ENCODE data around the gene DCST2. TPM values are rescaled to one million over a fixed set of nuclear protein-coding genes. Genes with fewer than 3 reads are reported as not detected.
A peak's percentile ranks its signal among the peaks of the same experiment; 100 is the strongest.
"Not testable (repeated sequence)": the region's sequence is repeated elsewhere in the genome, so short reads cannot be mapped to it uniquely, and the experiment has no call there.

Gene DCST2
- total RNA-seq, 2 donors from 2014 or later: 0.48 to 1.1 TPM

DNA sequence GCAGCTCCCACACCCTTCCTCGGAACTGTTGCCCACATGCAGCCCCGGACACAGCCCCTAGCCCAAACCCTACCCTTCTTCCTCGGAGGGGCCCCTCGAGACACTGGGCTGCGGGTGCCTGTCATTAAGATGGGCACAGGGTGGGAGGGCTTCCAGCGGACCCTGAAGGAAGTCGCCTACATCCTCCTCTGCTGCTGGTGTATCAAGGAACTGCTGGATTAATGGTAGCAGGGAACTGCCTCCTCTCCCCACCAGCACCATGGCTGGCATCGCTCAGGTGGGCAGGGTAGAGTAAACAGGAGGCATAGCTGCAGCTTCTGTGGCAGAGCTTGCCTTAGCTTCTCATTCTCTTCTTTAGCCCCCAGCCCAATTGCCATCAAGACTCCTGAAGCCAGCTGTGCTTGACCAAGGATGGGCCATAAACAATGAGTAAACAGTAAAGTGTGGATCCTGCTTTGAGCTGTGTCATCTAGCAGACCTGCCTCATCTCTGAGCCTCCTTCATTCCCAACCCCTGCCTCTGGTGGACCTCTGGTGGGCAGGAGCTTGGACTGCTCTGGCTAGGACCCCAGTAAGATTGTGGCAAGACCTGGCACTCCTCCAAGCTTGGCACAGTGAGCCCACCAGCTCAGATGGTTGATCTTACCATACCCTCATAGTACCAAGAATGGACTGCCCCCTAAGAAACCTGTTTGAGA lies 39.9 kb downstream of the DCST2 start, which contains the start of gene LENEP:
LENEP (plus strand) TSS at position 15 of the 697 bp plus-strand sequence; CDS start at position 37, 22 bp downstream.
- intact Hi-C loops (cut with DNase I): no loop called here
- DNase-seq (ENCODE audit: low spot score): peak; percentile 70

- intact Hi-C loops (cut with DNase I): no loop called here
- peak; percentile 50 for DNase-seq (ENCODE audit: low spot score)
These were observed 40.6 kb downstream of the DCST2 start for GRCh38 chr1:154992721-154993571.

GRCh38 chr1:154990276-154990675 lies 43.3 kb downstream of the DCST2 start:
- intact Hi-C loops (cut with DNase I): no loop called here
- DNase-seq (ENCODE audit: low spot score): peak; percentile 53

DNA sequence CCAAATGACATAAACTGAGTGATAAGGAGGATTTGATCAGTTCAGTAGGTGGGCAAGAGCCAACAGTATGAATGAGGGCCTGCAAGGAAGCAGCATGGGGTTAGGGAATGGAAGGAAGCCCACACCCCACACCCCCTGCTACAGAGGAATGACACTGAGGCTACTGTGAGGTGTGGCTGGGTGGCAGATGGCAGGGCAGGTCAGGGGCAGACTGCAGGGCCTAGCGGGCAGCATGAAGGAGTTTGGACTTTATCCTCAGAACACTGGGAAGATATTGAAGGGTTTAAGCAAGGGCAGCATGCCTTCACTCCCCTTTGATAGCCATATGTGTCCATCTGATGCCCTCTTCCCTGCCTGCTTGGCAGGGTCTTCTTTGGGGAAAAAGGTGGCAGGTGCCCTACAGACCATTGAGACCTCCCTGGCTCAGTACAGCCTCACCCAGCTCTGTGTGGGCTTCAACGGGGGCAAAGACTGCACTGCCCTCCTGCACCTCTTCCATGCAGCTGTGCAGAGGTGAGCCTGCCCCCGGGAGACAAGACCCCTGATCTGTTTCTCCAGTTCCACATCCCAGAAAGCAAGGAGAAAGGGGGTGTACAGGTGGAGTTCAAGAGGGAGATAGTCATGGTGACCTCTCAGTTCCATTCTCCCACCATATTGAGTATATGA lies 44.3 kb downstream of the DCST2 start:
- peak; percentile 48 for DNase-seq (ENCODE audit: low spot score)
- intact Hi-C loops (cut with DNase I): no loop called here

GRCh38 chr1:154988058-154988954 lies 45.3 kb downstream of the DCST2 start:
- intact Hi-C loops (cut with DNase I): no loop called here
- DNase-seq (ENCODE audit: low spot score): peak; percentile 64

DNA sequence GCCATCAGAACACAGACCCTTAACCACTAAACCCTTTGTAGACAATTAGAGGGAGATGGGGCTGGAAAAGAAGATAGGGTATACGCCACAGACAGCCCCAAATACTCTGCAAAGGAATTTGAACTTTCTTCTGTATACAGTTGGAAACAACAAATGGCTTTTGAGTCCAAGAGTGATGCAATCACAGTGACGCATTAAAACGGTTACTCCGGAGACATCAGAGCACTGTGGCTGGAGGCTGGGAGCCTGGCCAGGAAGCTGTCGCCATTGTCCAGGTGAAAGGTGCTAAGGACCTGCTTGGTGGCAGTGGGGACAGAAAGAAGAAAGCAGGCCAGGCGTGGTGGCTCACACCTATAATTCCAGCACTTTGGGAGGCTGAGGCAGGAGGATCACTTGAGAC lies 46.3 kb downstream of the DCST2 start:
- intact Hi-C loops (cut with DNase I): no loop called here

DNA sequence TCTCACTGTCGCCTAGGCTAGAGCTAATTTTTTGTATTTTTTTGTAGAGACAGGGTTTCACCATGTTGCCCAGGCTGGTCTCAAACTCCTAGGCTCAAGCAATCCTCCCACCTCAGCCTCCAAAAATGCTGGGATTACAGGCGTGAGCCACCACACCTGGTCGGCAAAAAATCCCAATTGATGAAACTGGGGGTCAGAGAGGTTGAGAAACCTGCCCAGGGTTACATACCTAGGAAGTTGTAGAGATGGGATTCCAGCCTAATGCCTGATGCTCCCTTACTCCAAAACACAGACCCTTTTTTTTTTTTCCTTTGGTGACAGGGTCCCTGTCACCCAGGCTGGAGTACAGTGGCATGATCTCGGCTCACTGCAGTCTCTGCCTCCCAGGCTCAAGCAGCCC lies 46.8 kb downstream of the DCST2 start:
- DNase-seq (ENCODE audit: low spot score); intact Hi-C loops (cut with DNase I): not testable (repeated sequence)

More for the DNA sequence above, 46.3 kb downstream of the DCST2 start:
- peak; percentile 35 for DNase-seq (ENCODE audit: low spot score)

GRCh38 chr1:154983776-154984466 lies 49.7 kb downstream of the DCST2 start:
- peak; percentile 63 for DNase-seq (ENCODE audit: low spot score)
- intact Hi-C loops (cut with DNase I): no loop called here

DNA sequence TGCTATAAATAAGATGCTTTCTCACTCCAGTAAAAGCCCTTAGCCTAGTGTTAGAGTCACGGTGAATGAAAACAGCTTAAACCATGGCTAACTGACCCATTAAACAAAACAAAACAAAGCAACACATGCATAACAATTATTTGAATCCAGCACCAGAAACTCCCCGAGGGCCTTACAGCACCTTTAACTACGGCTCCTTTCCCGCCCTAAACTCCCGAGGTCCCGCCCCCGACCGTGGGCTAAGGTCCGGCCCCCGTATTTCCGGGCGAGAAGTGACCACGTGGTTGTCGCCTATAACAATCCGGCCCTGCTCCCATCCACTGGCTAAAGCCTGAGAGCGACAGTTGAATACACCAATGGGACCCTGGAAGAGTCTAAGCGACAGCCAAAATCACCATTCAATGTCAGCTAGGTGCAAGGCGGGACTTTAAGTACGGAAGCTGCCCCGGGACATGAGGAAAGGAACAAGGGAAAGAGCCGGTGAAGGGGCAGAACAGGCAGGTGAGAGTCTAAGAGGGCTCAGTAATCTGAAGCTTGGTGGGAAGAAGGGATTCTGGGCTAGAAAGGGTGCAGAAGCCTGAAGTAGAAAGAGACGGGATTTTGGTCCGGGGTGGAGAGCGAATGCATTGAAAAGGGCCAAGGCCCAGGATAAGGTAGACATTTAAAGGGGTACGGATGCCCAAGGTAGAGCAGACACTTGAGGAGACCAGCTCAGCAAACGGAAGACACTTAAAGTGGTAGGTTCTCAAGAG lies 50.5 kb downstream of the DCST2 start, which contains the start of gene FLAD1:
FLAD1 (plus strand) TSS at position 448 of the 752 bp plus-strand sequence. CDS start 351 bp downstream, outside the sequence.
- intact Hi-C loops (cut with DNase I): no loop called here
- peak; percentile 97 for DNase-seq (ENCODE audit: low spot score)

GRCh38 chr1:154982341-154982740 lies 51.2 kb downstream of the DCST2 start:
- no peak for DNase-seq (ENCODE audit: low spot score)
- intact Hi-C loops (cut with DNase I): no loop called here

GRCh38 chr1:154978360-154978759 lies 55.2 kb downstream of the DCST2 start:
- intact Hi-C loops (cut with DNase I): no loop called here
- DNase-seq (ENCODE audit: low spot score): no peak

- DNase-seq (ENCODE audit: low spot score): not testable (repeated sequence)
- intact Hi-C loops (cut with DNase I): loop anchor here in 1 of 2 donors (2.0 kb wide), 1 partner anchor 41 kb away; no protein-coding TSS in a partner anchor
These were observed 55.8 kb downstream of the DCST2 start for GRCh38 chr1:154977762-154978161.

- intact Hi-C loops (cut with DNase I): loop anchor here in 1 of 2 donors (2.0 kb wide), 1 partner anchor 43 kb away; no protein-coding TSS in a partner anchor
- DNase-seq (ENCODE audit: low spot score): peak; percentile 89
These were observed 58.0 kb downstream of the DCST2 start for GRCh38 chr1:154975409-154976059.

- intact Hi-C loops (cut with DNase I): no loop called here
These were observed 58.7 kb downstream of the DCST2 start for GRCh38 chr1:154974808-154975408.

GRCh38 chr1:154974102-154974807 lies 59.3 kb downstream of the DCST2 start, which contains the start of gene CKS1B:
TSS of gene CKS1B (plus strand) at chr1:154974681. CDS start at chr1:154974746, 65 bp downstream.
- intact Hi-C loops (cut with DNase I): no loop called here
- DNase-seq (ENCODE audit: low spot score): peak; percentile 99

More at GRCh38 chr1:154974808-154975408, 58.7 kb downstream of the DCST2 start:
- DNase-seq (ENCODE audit: low spot score): peak; percentile 98

Measured in posterior vena cava (tissue), 2 donors.